Measurements from ENCODE around the gene UGCG.

GRCh38 chr9:111940697-111941096 is 44.1 kb downstream of the UGCG start:
- TF ChIP-seq POLR2A (IDR thresholded peaks at IDR 0.05) (no peak), CTCF (IDR thresholded peaks at IDR 0.05) (no peak)

All from esophagus squamous epithelium (tissue), 4 donors.